OCI-LY7 (cell line): ENCODE results near the gene AMZ1. TPM values are rescaled to one million over a fixed set of nuclear protein-coding genes. Genes with fewer than 3 reads are reported as not detected.

ENCODE experiments used
- BruUV-seq: library from RNA; stranded (reverse); fragments of 400-500 nt; replicated peaks from 2 replicates; lab custom pipeline; 2021; lab: Mats Ljungman, UMichigan
- CTCF ChIA-PET: fragments of 300-600 bp; sonication (Branson Sonifier 250); formaldehyde crosslinking; loops from one replicate; lab custom pipeline; 2022; ENCODE audit warnings: antibody characterized with exemption; ENCODE audit not compliant: unreplicated experiment; lab: Charles Lee
- POLR2A ChIA-PET: fragments of 300-600 bp; sonication (Branson Sonifier 250); formaldehyde crosslinking; loops from one replicate; lab custom pipeline; 2022; ENCODE audit warnings: antibody characterized with exemption; lab: Charles Lee
- DNase-seq: peaks from one replicate; pipeline ENCODE4 v3.0.0-alpha.2; 2015; ENCODE audit warnings: low spot score
- H2AFZ ChIP-seq: fragments of 200-600 bp; sonication (generic), shearing (Covaris generic); 2 replicates; pipeline ENCODE4 v1.6.1; 2014; ENCODE audit warnings: mild to moderate bottlenecking, antibody characterized with exemption, low read length, moderate library complexity
- H3K27ac ChIP-seq: fragments of 200-600 bp; sonication (generic); 2 replicates; pipeline ENCODE4 v1.5.1; 2014; ENCODE audit warnings: mixed run types, low read depth, mild to moderate bottlenecking, moderate library complexity, low read length, inconsistent platforms; ENCODE audit not compliant: poor library complexity, severe bottlenecking
- H3K36me3 ChIP-seq: fragments of 200-600 bp; sonication (generic); 2 replicates; pipeline ENCODE4 v1.6.1; 2014; ENCODE audit warnings: mild to moderate bottlenecking, antibody characterized with exemption, low read length, moderate library complexity, mixed read lengths; ENCODE audit not compliant: insufficient read depth
- H3K4me1 ChIP-seq: fragments of 200-600 bp; sonication (generic); 2 replicates; pipeline ENCODE4 v1.5.1; 2014; ENCODE audit warnings: mild to moderate bottlenecking, low read length; ENCODE audit not compliant: insufficient read depth, poor library complexity, severe bottlenecking
- H3K4me2 ChIP-seq: fragments of 200-600 bp; sonication (generic); 2 replicates; pipeline ENCODE4 v1.6.1; 2014; ENCODE audit warnings: mild to moderate bottlenecking, low read length
- H3K4me3 ChIP-seq: fragments of 200-600 bp; sonication (generic); 2 replicates; pipeline ENCODE4 v1.5.1; 2014; ENCODE audit warnings: mild to moderate bottlenecking, low read depth, low read length; ENCODE audit not compliant: poor library complexity, severe bottlenecking
- H3K79me2 ChIP-seq: fragments of 200-600 bp; sonication (generic); 2 replicates; pipeline ENCODE4 v1.6.1; 2016; ENCODE audit warnings: low read depth, mild to moderate bottlenecking, low read length, moderate library complexity, mixed read lengths; ENCODE audit not compliant: insufficient read depth
- H3K9me2 ChIP-seq: fragments of 200-600 bp; sonication (generic); 2 replicates; pipeline ENCODE4 v1.6.1; 2016; ENCODE audit warnings: mild to moderate bottlenecking, low read length, mixed read lengths; ENCODE audit not compliant: insufficient read depth
- H3K9me3 ChIP-seq: fragments of 200-600 bp; sonication (generic); 2 replicates; pipeline ENCODE4 v1.6.1; 2014; ENCODE audit warnings: mild to moderate bottlenecking, mixed run types, low read length, mixed read lengths
- H4K20me1 ChIP-seq: fragments of 200-600 bp; sonication (generic); 2 replicates; pipeline ENCODE4 v1.6.1; 2014; ENCODE audit warnings: mild to moderate bottlenecking, antibody characterized with exemption, low read length, moderate library complexity, mixed read lengths; ENCODE audit not compliant: insufficient read depth
- EZH2phosphoT487 ChIP-seq: fragments of 200-600 bp; sonication (generic); IDR thresholded peaks from 2 replicates; pipeline ENCODE4 v1.6.1; 2018; ENCODE audit warnings: low read depth, borderline replicate concordance, mild to moderate bottlenecking, mixed run types, antibody characterized with exemption, low read length, moderate library complexity, mixed read lengths
- intact Hi-C: fragments of 100-400 bp; cut with micrococcal nuclease; formaldehyde crosslinking; loops from one replicate; pipeline ENCODE4 v1.10.0; 2022; ENCODE audit not compliant: unreplicated experiment
- total RNA-seq, 2 experiments: library from RNA; depleted of rRNA in 1 of 2; stranded (reverse); fragments of >200 nt in 1 of 2; shearing (Covaris generic) in 1 of 2; gene quantifications; 2 replicates each; pipeline ENCODE4 v1.2.3, GENCODE V29; 2014 to 2022
- TF ChIP-seq, protein P1 (sequence below): fragments of 200-600 bp; sonication (generic); conservative IDR thresholded peaks from 2 replicates; pipeline ENCODE4 v1.5.1; 2014; ENCODE audit warnings: mild to moderate bottlenecking, antibody characterized with exemption, low read length, moderate library complexity, mixed read lengths

Gene AMZ1
- total RNA-seq, 2 experiments from 2014 or later = 1.4 to 2.7 TPM

DNA sequence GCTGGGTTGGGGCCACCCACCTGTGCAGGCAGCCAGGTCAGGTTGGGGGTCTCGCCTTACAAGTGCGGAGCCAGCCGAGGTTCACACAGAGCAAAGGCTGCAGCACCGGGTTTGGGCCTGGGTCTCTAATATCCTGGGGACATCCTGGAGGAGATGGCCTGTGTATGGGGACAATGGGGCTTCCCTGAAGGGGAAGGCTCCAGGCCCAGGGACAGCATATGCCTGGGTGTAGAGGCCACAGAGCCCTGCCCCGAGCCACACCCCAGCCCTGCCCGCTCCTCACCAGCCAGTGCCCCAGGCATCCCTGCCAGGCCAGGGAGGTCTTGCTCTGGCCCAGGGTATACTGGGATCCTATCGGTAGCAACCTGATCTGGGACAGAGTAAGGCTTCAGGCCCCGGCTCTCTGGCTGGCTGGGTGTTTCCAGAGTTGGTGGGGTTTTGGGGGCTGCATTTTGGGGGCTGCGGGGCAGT, 47.1 kb upstream of the AMZ1 start:
- peak overlapping the region; percentile 21 for H3K4me3 ChIP-seq
- H3K4me2 ChIP-seq = peak overlapping the region; percentile 72
- ChIA-PET POLR2A (no interaction called here), CTCF (no interaction called here)
- intact Hi-C loops = no loop called here
- no TSS peak for BruUV-seq
- no peaks in the 10 kb centered on the region for H3K79me2 ChIP-seq
- peak overlapping the region; percentile 50 for H3K27ac ChIP-seq
- no peaks in the 10 kb centered on the region for H3K36me3 ChIP-seq
- H3K9me3 ChIP-seq = no peaks in the 10 kb centered on the region
- H3K9me2 ChIP-seq = no peaks in the 10 kb centered on the region
- H3K4me1 ChIP-seq = peaks cover 63% of the 10 kb centered on the region
- TF ChIP-seq, protein P1, sequence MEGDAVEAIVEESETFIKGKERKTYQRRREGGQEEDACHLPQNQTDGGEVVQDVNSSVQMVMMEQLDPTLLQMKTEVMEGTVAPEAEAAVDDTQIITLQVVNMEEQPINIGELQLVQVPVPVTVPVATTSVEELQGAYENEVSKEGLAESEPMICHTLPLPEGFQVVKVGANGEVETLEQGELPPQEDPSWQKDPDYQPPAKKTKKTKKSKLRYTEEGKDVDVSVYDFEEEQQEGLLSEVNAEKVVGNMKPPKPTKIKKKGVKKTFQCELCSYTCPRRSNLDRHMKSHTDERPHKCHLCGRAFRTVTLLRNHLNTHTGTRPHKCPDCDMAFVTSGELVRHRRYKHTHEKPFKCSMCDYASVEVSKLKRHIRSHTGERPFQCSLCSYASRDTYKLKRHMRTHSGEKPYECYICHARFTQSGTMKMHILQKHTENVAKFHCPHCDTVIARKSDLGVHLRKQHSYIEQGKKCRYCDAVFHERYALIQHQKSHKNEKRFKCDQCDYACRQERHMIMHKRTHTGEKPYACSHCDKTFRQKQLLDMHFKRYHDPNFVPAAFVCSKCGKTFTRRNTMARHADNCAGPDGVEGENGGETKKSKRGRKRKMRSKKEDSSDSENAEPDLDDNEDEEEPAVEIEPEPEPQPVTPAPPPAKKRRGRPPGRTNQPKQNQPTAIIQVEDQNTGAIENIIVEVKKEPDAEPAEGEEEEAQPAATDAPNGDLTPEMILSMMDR = no peak
- no peak for TF ChIP-seq EZH2phosphoT487
- peak overlapping the region; percentile 43; the same call in 1 of the 2 replicates for H2AFZ ChIP-seq
- no peaks in the 10 kb centered on the region for H4K20me1 ChIP-seq
- DNase-seq = no peak

DNA sequence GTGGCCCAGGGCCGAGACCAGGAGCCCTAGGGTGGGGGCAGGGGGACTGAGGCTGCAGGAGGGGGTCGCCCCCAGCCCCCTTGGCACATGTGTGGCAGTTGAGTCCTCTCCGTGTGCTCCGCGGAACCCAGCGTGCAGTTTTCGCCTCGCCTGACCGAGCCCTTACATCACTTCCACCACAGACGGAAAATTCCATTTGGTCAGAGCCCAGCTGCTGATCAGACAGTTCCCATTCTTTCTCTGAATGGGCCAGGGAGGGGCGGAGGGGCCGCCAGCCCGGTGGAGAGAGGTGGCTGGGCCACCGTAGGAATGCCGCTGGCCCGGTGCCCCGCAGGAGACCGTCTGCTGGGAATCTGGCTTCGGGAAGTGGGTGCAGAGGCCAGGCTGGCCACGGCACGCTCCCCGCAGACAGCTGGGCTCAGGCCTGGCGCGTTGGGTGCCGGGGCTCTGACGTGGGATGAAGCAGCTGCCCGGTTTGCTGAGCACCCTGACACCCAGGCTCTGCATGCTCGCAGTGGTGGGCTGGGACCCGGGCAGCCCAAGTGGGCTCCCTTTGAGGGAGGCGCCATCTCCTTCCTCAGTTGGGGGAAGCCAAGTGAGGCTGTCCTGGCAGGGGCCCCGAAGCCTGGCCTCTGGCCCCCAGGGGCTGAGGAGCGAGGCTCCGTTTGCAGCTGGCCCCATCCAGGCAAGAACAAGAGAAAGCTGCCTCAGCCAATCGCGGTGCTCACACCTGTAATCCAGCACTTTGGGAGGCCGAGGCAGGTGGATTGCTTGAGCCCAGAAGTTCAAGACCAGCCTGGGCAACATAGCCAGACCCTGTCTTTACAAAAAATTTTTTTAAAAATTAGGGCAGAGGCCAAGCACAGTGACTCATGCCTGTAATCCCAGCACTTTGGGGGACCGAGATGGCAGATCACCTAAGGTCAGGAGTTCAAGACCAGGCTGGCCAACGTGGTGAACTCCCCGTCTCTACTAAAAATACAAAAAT, 46.3 kb upstream of the AMZ1 start:
- ChIA-PET CTCF (interaction anchor here (0.6 kb wide), 1 partner anchor 216 kb away, joined by 4 read pairs; no protein-coding TSS in a partner anchor), POLR2A (interaction anchor here (0.7 kb wide), 1 partner anchor 163 kb away, joined by 3 read pairs; no protein-coding TSS in a partner anchor)
- no peaks in the 10 kb centered on the region for H3K9me3 ChIP-seq
- no peaks in the 10 kb centered on the region for H3K79me2 ChIP-seq
- H2AFZ ChIP-seq = peak overlapping the region; percentile 43; the same call in 1 of the 2 replicates
- no peaks in the 10 kb centered on the region for H3K36me3 ChIP-seq
- peak; percentile 88 for DNase-seq
- no peak for TF ChIP-seq EZH2phosphoT487
- TF ChIP-seq, protein P1 = no peak
- peak overlapping the region; percentile 50 for H3K27ac ChIP-seq
- no peaks in the 10 kb centered on the region for H3K9me2 ChIP-seq
- intact Hi-C loops = no loop called here
- peak overlapping the region; percentile 21 for H3K4me3 ChIP-seq
- H3K4me2 ChIP-seq = peak overlapping the region; percentile 72
- no peaks in the 10 kb centered on the region for H4K20me1 ChIP-seq
- H3K4me1 ChIP-seq = peaks cover 71% of the 10 kb centered on the region
- no TSS peak for BruUV-seq
